Activated gamma-delta T cell (primary cell): ENCODE measurements around the gene NEK11.
A peak's percentile ranks its signal among the peaks of the same experiment; 100 is the strongest.

ENCODE experiments used
- DNase-seq: peaks from one replicate; lab custom pipeline; 2025; lab: John Stamatoyannopoulos, UW
- total RNA-seq, 2 donors: gene quantifications; one replicate each; lab custom pipeline; 2026; lab: John Stamatoyannopoulos, UW

The NEK11 gene
- 6.5 to 8.1 reads per million in 2 donors for total RNA-seq

- DNase-seq: peak; percentile 86
Measured at GRCh38 chr3:131026321-131027151, at the start of gene NEK11, which contains the start of gene ASTE1. TSS of gene NEK11 (plus strand) at chr3:131026877. CDS start at chr3:131029709, 2,832 bp downstream. TSS of gene ASTE1 (minus strand) at chr3:131026825. CDS start at chr3:131025306, 1,519 bp downstream.

- no peak for DNase-seq
Measured at GRCh38 chr3:130979117-130979516, 47.6 kb upstream of the NEK11 start.

- no peak for DNase-seq
Measured at GRCh38 chr3:130981469-130981868, 45.2 kb upstream of the NEK11 start.

DNA sequence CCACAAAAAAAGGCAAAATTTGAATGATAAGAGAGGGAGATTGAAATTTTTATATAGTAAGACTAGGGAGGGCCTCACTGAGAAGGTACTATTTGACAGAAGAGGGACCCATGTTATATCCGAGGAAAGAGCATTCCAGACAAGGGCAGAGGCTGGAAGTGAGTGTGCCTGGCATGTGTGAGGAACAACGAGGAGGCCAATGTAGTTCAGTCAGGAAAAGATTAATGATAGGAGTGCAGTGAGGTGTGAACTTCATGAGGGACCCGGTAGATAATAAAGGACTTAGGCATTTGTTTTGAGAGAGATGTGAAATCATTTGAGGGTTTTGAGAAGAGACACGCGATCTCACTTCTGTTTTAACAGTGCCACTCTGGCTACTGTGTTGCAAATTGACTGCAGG is 36.4 kb upstream of the NEK11 start:
- no peak for DNase-seq

- no peak for DNase-seq
Measured at GRCh38 chr3:130991126-130991525, 35.6 kb upstream of the NEK11 start.

- DNase-seq: no peak
Measured at GRCh38 chr3:130992344-130992743, 34.3 kb upstream of the NEK11 start.

GRCh38 chr3:130997289-130997688 is 29.4 kb upstream of the NEK11 start:
- no peak for DNase-seq

- DNase-seq: no peak
Measured at GRCh38 chr3:131001071-131001470, 25.6 kb upstream of the NEK11 start.

GRCh38 chr3:131004603-131005002 is 22.1 kb upstream of the NEK11 start:
- no peak for DNase-seq

GRCh38 chr3:131007256-131007655 is 19.4 kb upstream of the NEK11 start:
- DNase-seq: no peak

- DNase-seq: no peak
Measured at GRCh38 chr3:131007782-131008181, 18.9 kb upstream of the NEK11 start.

- no peak for DNase-seq
Measured at GRCh38 chr3:131008326-131008725, 18.4 kb upstream of the NEK11 start.

DNA sequence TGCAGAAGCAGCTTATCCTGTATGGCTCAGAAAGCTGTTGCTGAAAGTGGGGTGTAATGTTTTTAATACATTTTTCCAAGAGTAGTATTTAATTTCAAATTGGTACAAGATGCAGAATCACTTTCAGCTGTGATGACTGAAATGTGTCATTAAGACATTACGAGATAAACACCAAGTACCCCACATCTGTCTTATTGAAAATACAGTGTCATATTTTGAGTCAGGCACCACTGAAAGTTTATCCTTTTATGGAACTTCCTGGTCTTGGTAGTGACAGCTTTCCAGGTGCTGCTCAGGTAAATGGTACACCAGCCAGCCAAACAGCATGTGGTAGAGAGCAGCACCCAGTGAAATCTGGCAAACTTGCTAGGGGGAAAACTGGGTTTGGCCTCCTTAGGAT is 17.0 kb upstream of the NEK11 start:
- no peak for DNase-seq

GRCh38 chr3:131018970-131019369 is 7.7 kb upstream of the NEK11 start:
- DNase-seq: no peak

- no peak for DNase-seq
Measured at GRCh38 chr3:131020122-131020693, 6.5 kb upstream of the NEK11 start.

- no peak for DNase-seq
Measured at GRCh38 chr3:131025539-131025938, 1.1 kb upstream of the NEK11 start.

- no peak for DNase-seq
Measured at GRCh38 chr3:131028844-131029243, 2.2 kb downstream of the NEK11 start.

GRCh38 chr3:131031660-131032059 is 5.0 kb downstream of the NEK11 start:
- no peak for DNase-seq

DNA sequence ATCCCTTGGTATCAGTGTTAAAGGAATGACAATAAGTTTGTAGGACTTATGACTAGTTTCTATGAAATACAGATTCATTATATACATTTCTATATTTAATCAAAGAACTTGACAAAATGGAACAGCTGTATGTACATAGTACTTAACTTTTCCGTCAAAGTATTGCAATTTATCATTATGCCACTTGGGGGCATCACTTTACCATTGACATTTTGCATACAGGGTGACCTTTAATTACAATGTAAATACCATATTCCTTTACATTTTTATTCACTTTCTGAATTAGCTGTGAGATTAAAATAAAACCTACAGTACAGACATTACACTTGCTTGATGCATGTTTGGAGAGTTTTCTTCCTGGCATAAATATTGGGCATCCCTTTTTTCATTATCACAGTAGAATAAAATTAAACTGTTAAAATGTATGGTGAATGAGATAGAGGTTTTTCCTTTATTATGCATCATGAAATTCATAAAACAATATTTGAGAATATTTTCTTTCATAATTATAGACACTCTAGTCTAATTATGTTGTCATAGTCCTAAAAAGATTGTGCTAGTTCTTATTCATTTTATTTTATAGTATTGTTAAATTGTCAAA is 6.9 kb downstream of the NEK11 start:
- no peak for DNase-seq

GRCh38 chr3:131036200-131036816 is 9.6 kb downstream of the NEK11 start:
- DNase-seq: no peak

DNA sequence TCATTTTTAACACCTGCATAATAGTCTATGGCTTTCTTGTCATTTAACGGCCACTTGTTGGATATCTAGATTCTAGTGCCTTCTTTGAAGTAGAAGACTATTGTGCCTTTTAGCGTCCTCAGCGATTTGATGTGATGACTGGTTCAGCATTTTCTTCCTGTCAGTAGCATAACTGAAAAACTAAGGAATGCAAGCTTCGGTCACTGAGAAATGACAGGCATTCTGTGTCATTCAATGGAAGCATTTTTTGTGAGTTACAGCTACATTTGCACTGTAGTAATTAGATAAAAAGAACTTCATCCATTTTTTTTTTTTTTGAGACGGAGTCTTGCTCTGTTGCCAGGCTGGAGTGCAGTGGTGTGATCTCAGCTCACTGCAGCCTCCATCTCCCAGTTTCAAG is 10.3 kb downstream of the NEK11 start:
- DNase-seq: no peak

GRCh38 chr3:131038326-131038725 is 11.6 kb downstream of the NEK11 start:
- no peak for DNase-seq
